Left lung (tissue), 10 donors: ENCODE results near the gene FRYL. TPM values are rescaled to one million over a fixed set of nuclear protein-coding genes. Genes with fewer than 3 reads are reported as not detected.

Experiments
- ATAC-seq: fragments of 200-7000 bp; cut with Tn5 transposase; one replicate; pipeline ENCODE4 v1.9.1; 2020; ENCODE audit warnings: moderate library complexity
- DNase-seq, 4 donors: peaks; one replicate each; pipeline ENCODE4 v3.0.0-alpha.2; 2013 to 2020
- H3K27ac ChIP-seq, 2 donors: fragments of 200-600 bp; sonication (generic) in 1 of 2; one replicate each; pipeline versions ENCODE4 v1.5.0 to v1.8.0; 2020 to 2021
- H3K27me3 ChIP-seq, 2 donors: fragments of 200-600 bp; sonication (generic) in 1 of 2; one replicate each; pipeline versions ENCODE4 v1.5.0 to v1.8.0; 2020 to 2021
- H3K36me3 ChIP-seq, 2 donors: fragments of 200-600 bp; sonication (generic) in 1 of 2; one replicate each; pipeline versions ENCODE4 v1.5.0 to v1.8.0; 2020 to 2021
- H3K4me1 ChIP-seq, 2 donors: fragments of 200-600 bp; one replicate each; pipeline ENCODE4 v1.8.0; 2021
- H3K4me3 ChIP-seq, 2 donors: fragments of 200-600 bp; sonication (generic) in 1 of 2; one replicate each; pipeline versions ENCODE4 v1.5.0 to v1.8.0; 2020 to 2021; ENCODE audit warnings: mild to moderate bottlenecking in 1 of 2
- H3K9me3 ChIP-seq, 2 donors: fragments of 200-600 bp; sonication (generic) in 1 of 2; one replicate each; pipeline versions ENCODE4 v1.5.0 to v1.8.0; 2020 to 2021
- intact Hi-C, 2 donors: fragments of 100-400 bp; cut with DNase I; formaldehyde crosslinking; loops; one replicate each; pipeline versions ENCODE4 v1.11.2 to v1.14.2; 2022
- polyA plus RNA-seq, 6 donors: library from polyadenylated mRNA; unstranded; fragments of 120-200 nt; gene quantifications; one replicate each; pipeline ENCODE4 v1.2.1, GENCODE V29; 2013; ENCODE audit not compliant: insufficient read length in 6 of 6
- total RNA-seq, 2 donors: library from RNA; stranded (reverse); fragmentation: NEBNext Ultra II Directional; extraction: Animal tissue kit (Norgen Biotek cat#: 25700); gene quantifications; one replicate each; pipeline ENCODE4 v1.2.1, GENCODE V29; 2021
- TF ChIP-seq, protein P1 (sequence below), 2 donors: fragments of 200-600 bp; sonication (generic) in 1 of 2; IDR thresholded peaks; one replicate each; pipeline versions ENCODE4 v1.5.0 to v1.8.0; 2021; ENCODE audit warnings: antibody characterized with exemption in 2 of 2
- donor health status: DM: no; HTN: yes; CAD: no.
- donor health status: DM: no; HTN: no; CAD: no.

Gene FRYL
- total and polyA plus RNA-seq, 8 donors = 41.9 to 72.7 (median 50.3) TPM

GRCh38 chr4:48450740-48451139, 329.3 kb downstream of the FRYL start:
- ATAC-seq (no peak), DNase-seq (no peak)
- TF ChIP-seq, protein P1, sequence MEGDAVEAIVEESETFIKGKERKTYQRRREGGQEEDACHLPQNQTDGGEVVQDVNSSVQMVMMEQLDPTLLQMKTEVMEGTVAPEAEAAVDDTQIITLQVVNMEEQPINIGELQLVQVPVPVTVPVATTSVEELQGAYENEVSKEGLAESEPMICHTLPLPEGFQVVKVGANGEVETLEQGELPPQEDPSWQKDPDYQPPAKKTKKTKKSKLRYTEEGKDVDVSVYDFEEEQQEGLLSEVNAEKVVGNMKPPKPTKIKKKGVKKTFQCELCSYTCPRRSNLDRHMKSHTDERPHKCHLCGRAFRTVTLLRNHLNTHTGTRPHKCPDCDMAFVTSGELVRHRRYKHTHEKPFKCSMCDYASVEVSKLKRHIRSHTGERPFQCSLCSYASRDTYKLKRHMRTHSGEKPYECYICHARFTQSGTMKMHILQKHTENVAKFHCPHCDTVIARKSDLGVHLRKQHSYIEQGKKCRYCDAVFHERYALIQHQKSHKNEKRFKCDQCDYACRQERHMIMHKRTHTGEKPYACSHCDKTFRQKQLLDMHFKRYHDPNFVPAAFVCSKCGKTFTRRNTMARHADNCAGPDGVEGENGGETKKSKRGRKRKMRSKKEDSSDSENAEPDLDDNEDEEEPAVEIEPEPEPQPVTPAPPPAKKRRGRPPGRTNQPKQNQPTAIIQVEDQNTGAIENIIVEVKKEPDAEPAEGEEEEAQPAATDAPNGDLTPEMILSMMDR (IDR thresholded peaks at IDR 0.05) = no peak
- intact Hi-C loops = no loop called here
- Histone ChIP-seq H3K9me3 (no peaks in the 10 kb centered on the region), H3K27me3 (no peaks in the 10 kb centered on the region), H3K4me3 (no peak overlapping the region), H3K27ac (no peak overlapping the region), H3K36me3 (no peaks in the 10 kb centered on the region), H3K4me1 (no peaks in the 10 kb centered on the region)

DNA sequence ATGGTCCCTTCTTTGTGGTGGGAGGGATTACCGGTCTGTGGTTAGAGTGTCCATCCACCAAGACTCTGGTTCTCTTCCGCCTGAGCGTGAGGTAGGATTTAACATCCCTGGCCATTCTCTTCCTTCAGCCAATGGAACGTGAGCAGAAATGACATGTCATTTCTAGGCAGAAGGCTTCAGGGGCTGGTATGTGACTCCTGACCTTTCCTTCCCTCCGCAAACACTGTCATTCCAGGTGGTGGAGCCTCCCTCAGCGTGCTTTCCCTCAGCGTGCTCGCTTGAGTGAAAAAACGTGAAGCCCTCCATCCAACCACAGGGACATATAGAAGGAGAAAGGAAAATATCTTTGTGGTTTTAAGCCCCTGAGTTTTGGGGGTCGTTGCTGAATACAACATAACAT, 330.9 kb downstream of the FRYL start:
- DNase-seq = no peak
- H3K27me3 ChIP-seq = no peaks in the 10 kb centered on the region
- TF ChIP-seq, protein P1 (IDR thresholded peaks at IDR 0.05) = no peak
- no peak overlapping the region for H3K4me3 ChIP-seq
- H3K27ac ChIP-seq = no peak overlapping the region
- intact Hi-C loops = no loop called here
- no peak for ATAC-seq
- no peaks in the 10 kb centered on the region for H3K36me3 ChIP-seq
- no peaks in the 10 kb centered on the region for H3K9me3 ChIP-seq
- H3K4me1 ChIP-seq = no peaks in the 10 kb centered on the region

Other genes starting within 250 kb of the FRYL start
- gene OCIAD1, start 50.8 kb upstream of the FRYL start, total RNA-seq = 100 to 1,000 TPM; 120 to 125 TPM
- 100 to 1,000 TPM; 189 to 233 (median 211) TPM for gene OCIAD1, start 50.8 kb upstream of the FRYL start, polyA plus RNA-seq
- 10 to 100 TPM; 37.2 to 82.2 TPM for gene OCIAD2, start 126.5 kb upstream of the FRYL start, total RNA-seq
- 100 to 1,000 TPM in 2 of 6 donors, 10 to 100 TPM in 4; 93.7 to 109 (median 95.7) TPM for gene OCIAD2, start 126.5 kb upstream of the FRYL start, polyA plus RNA-seq
- under 1 TPM in 1 of 2 donors, not detected in 1; 0.24 TPM for gene CWH43, start 206.0 kb upstream of the FRYL start, total RNA-seq
- under 1 TPM in 3 of 6 donors, not detected in 3; 0.13 to 0.29 (median 0.27) TPM for gene CWH43, start 206.0 kb upstream of the FRYL start, polyA plus RNA-seq